OCI-LY7 (cell line): ENCODE results near the gene STK16. TPM values are rescaled to one million over a fixed set of nuclear protein-coding genes. Genes with fewer than 3 reads are reported as not detected.

Experiments used
- BruUV-seq: library from RNA; stranded (reverse); fragments of 400-500 nt; replicated peaks from 2 replicates; lab custom pipeline; 2021; lab: Mats Ljungman, UMichigan
- CTCF ChIA-PET: fragments of 300-600 bp; sonication (Branson Sonifier 250); formaldehyde crosslinking; loops from one replicate; lab custom pipeline; 2022; ENCODE audit warnings: antibody characterized with exemption; ENCODE audit not compliant: unreplicated experiment; lab: Charles Lee
- POLR2A ChIA-PET: fragments of 300-600 bp; sonication (Branson Sonifier 250); formaldehyde crosslinking; loops from one replicate; lab custom pipeline; 2022; ENCODE audit warnings: antibody characterized with exemption; lab: Charles Lee
- DNase-seq: peaks from one replicate; pipeline ENCODE4 v3.0.0-alpha.2; 2015; ENCODE audit warnings: low spot score
- H2AFZ ChIP-seq: fragments of 200-600 bp; sonication (generic), shearing (Covaris generic); 2 replicates; pipeline ENCODE4 v1.6.1; 2014; ENCODE audit warnings: mild to moderate bottlenecking, antibody characterized with exemption, low read length, moderate library complexity
- H3K27ac ChIP-seq: fragments of 200-600 bp; sonication (generic); 2 replicates; pipeline ENCODE4 v1.5.1; 2014; ENCODE audit warnings: mixed run types, low read depth, mild to moderate bottlenecking, moderate library complexity, low read length, inconsistent platforms; ENCODE audit not compliant: poor library complexity, severe bottlenecking
- H3K36me3 ChIP-seq: fragments of 200-600 bp; sonication (generic); 2 replicates; pipeline ENCODE4 v1.6.1; 2014; ENCODE audit warnings: mild to moderate bottlenecking, antibody characterized with exemption, low read length, moderate library complexity, mixed read lengths; ENCODE audit not compliant: insufficient read depth
- H3K4me1 ChIP-seq: fragments of 200-600 bp; sonication (generic); 2 replicates; pipeline ENCODE4 v1.5.1; 2014; ENCODE audit warnings: mild to moderate bottlenecking, low read length; ENCODE audit not compliant: insufficient read depth, poor library complexity, severe bottlenecking
- H3K4me2 ChIP-seq: fragments of 200-600 bp; sonication (generic); 2 replicates; pipeline ENCODE4 v1.6.1; 2014; ENCODE audit warnings: mild to moderate bottlenecking, low read length
- H3K4me3 ChIP-seq: fragments of 200-600 bp; sonication (generic); 2 replicates; pipeline ENCODE4 v1.5.1; 2014; ENCODE audit warnings: mild to moderate bottlenecking, low read depth, low read length; ENCODE audit not compliant: poor library complexity, severe bottlenecking
- H3K79me2 ChIP-seq: fragments of 200-600 bp; sonication (generic); 2 replicates; pipeline ENCODE4 v1.6.1; 2016; ENCODE audit warnings: low read depth, mild to moderate bottlenecking, low read length, moderate library complexity, mixed read lengths; ENCODE audit not compliant: insufficient read depth
- H3K9me2 ChIP-seq: fragments of 200-600 bp; sonication (generic); 2 replicates; pipeline ENCODE4 v1.6.1; 2016; ENCODE audit warnings: mild to moderate bottlenecking, low read length, mixed read lengths; ENCODE audit not compliant: insufficient read depth
- H3K9me3 ChIP-seq: fragments of 200-600 bp; sonication (generic); 2 replicates; pipeline ENCODE4 v1.6.1; 2014; ENCODE audit warnings: mild to moderate bottlenecking, mixed run types, low read length, mixed read lengths
- H4K20me1 ChIP-seq: fragments of 200-600 bp; sonication (generic); 2 replicates; pipeline ENCODE4 v1.6.1; 2014; ENCODE audit warnings: mild to moderate bottlenecking, antibody characterized with exemption, low read length, moderate library complexity, mixed read lengths; ENCODE audit not compliant: insufficient read depth
- CTCF ChIP-seq: fragments of 200-600 bp; sonication (generic); conservative IDR thresholded peaks from 2 replicates; pipeline ENCODE4 v1.5.1; 2014; ENCODE audit warnings: mild to moderate bottlenecking, antibody characterized with exemption, low read length, moderate library complexity, mixed read lengths
- EZH2phosphoT487 ChIP-seq: fragments of 200-600 bp; sonication (generic); IDR thresholded peaks from 2 replicates; pipeline ENCODE4 v1.6.1; 2018; ENCODE audit warnings: low read depth, borderline replicate concordance, mild to moderate bottlenecking, mixed run types, antibody characterized with exemption, low read length, moderate library complexity, mixed read lengths
- intact Hi-C: fragments of 100-400 bp; cut with micrococcal nuclease; formaldehyde crosslinking; loops from one replicate; pipeline ENCODE4 v1.10.0; 2022; ENCODE audit not compliant: unreplicated experiment
- total RNA-seq, 2 experiments: library from RNA; depleted of rRNA in 1 of 2; stranded (reverse); fragments of >200 nt in 1 of 2; shearing (Covaris generic) in 1 of 2; gene quantifications; 2 replicates each; pipeline ENCODE4 v1.2.3, GENCODE V29; 2014 to 2022

STK16 gene
- total RNA-seq, 2 experiments from 2014 or later = 23.4 to 39.5 TPM

- intact Hi-C loops = no loop called here
- no peaks in the 10 kb centered on the region for H3K9me3 ChIP-seq
- H3K27ac ChIP-seq = no peak overlapping the region
- H3K9me2 ChIP-seq = no peaks in the 10 kb centered on the region
- H3K4me1 ChIP-seq = peaks cover 16% of the 10 kb centered on the region
- peak overlapping the region; percentile 99 for H3K4me2 ChIP-seq
- H3K79me2 ChIP-seq = peaks cover 19% of the 10 kb centered on the region; the same call in 1 of the 2 replicates
- CTCF ChIA-PET = interaction anchor here (0.6 kb wide), 1 partner anchor 373 kb away, joined by 3 read pairs; no protein-coding TSS in a partner anchor
- peaks cover 51% of the 10 kb centered on the region for H3K36me3 ChIP-seq
- DNase-seq = no peak
- peak overlapping the region; percentile 87 for H3K4me3 ChIP-seq
- H2AFZ ChIP-seq = peak overlapping the region; percentile 32; the same call in 1 of the 2 replicates
- BruUV-seq = no TSS peak
- H4K20me1 ChIP-seq = no peaks in the 10 kb centered on the region
- TF ChIP-seq CTCF = no peak
- TF ChIP-seq EZH2phosphoT487 = no peak
- POLR2A ChIA-PET = interaction anchor here (0.8 to 6.0 kb wide), 5 partner anchors 20 to 67 kb away, joined by 3 to 28 read pairs (median 3); partner anchors contain the start of gene ZFAND2B
These were observed 17.0 kb upstream of the STK16 start for GRCh38 chr2:219228041-219228910.

GRCh38 chr2:219228911-219229304 is 16.4 kb upstream of the STK16 start:
- peak overlapping the region; percentile 99 for H3K4me2 ChIP-seq
- peak overlapping the region; percentile 32; the same call in 1 of the 2 replicates for H2AFZ ChIP-seq
- ChIA-PET POLR2A (interaction anchor here (0.5 to 6.0 kb wide), 9 partner anchors 13 to 166 kb away, joined by 3 to 28 read pairs (median 5); partner anchors contain the start of genes DNPEP, GLB1L, STK16 and TUBA4A), CTCF (no interaction called here)
- H4K20me1 ChIP-seq = no peaks in the 10 kb centered on the region
- intact Hi-C loops = loop anchor here (1.0 kb wide), 6 partner anchors 20 to 159 kb away; partner anchors contain the start of genes DNAJB2, NHEJ1, RETREG2 and ZFAND2B
- H3K9me3 ChIP-seq = no peaks in the 10 kb centered on the region
- H3K27ac ChIP-seq = peak overlapping the region; percentile 76
- H3K79me2 ChIP-seq = peaks cover 19% of the 10 kb centered on the region; the same call in 1 of the 2 replicates
- no TSS peak for BruUV-seq
- no peak for TF ChIP-seq EZH2phosphoT487
- no peak for TF ChIP-seq CTCF
- H3K4me1 ChIP-seq = peaks cover 16% of the 10 kb centered on the region
- H3K9me2 ChIP-seq = no peaks in the 10 kb centered on the region
- peaks cover 51% of the 10 kb centered on the region for H3K36me3 ChIP-seq
- peak overlapping the region; percentile 87 for H3K4me3 ChIP-seq
- no peak for DNase-seq
